ENCODE results near the gene HTR3C.
A peak's percentile ranks its signal among the peaks of the same experiment; 100 is the strongest.
"Not testable (repeated sequence)": the region's sequence is repeated elsewhere in the genome, so short reads cannot be mapped to it uniquely, and the experiment has no call there.

The HTR3C gene, protein sequence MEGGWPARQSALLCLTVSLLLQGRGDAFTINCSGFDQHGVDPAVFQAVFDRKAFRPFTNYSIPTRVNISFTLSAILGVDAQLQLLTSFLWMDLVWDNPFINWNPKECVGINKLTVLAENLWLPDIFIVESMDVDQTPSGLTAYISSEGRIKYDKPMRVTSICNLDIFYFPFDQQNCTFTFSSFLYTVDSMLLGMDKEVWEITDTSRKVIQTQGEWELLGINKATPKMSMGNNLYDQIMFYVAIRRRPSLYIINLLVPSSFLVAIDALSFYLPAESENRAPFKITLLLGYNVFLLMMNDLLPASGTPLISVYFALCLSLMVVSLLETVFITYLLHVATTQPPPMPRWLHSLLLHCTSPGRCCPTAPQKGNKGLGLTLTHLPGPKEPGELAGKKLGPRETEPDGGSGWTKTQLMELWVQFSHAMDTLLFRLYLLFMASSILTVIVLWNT

DNA sequence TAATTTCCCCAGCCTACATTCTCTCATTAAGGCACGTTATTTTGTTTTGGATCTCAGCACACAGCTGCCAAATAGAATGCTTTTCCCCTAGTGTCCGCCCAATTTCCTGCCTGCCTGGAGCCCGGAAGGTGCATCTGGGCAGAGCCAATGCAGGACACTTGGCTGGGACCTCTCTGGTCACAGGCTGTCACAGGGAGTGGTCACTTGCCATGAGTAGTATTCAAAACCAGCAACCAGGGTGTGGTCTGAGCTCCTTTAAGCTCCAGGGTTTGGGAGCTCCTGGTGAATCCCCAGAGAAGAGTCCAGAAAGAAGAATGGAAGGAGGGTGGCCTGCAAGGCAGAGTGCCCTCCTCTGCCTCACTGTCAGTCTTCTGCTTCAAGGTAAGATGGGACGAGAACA is at the start of gene HTR3C:
HTR3C (plus strand) TSS at position 281 of the 400 bp plus-strand sequence; CDS start at position 315, 34 bp downstream.
- DNase-seq (ENCODE audit: low read depth): no peak
- in situ Hi-C loops (cut with HindIII; ENCODE audit: low sequenced_read_pairs): no loop called here
- no peak within 1 kb of the TSS for H3K4me3 ChIP-seq (ENCODE audit: low read depth, low read length)
- TF ChIP-seq, protein P1, sequence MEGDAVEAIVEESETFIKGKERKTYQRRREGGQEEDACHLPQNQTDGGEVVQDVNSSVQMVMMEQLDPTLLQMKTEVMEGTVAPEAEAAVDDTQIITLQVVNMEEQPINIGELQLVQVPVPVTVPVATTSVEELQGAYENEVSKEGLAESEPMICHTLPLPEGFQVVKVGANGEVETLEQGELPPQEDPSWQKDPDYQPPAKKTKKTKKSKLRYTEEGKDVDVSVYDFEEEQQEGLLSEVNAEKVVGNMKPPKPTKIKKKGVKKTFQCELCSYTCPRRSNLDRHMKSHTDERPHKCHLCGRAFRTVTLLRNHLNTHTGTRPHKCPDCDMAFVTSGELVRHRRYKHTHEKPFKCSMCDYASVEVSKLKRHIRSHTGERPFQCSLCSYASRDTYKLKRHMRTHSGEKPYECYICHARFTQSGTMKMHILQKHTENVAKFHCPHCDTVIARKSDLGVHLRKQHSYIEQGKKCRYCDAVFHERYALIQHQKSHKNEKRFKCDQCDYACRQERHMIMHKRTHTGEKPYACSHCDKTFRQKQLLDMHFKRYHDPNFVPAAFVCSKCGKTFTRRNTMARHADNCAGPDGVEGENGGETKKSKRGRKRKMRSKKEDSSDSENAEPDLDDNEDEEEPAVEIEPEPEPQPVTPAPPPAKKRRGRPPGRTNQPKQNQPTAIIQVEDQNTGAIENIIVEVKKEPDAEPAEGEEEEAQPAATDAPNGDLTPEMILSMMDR (IDR thresholded peaks at IDR 0.05; ENCODE audit: low read depth, low read length, missing control alignments): no peak

DNA sequence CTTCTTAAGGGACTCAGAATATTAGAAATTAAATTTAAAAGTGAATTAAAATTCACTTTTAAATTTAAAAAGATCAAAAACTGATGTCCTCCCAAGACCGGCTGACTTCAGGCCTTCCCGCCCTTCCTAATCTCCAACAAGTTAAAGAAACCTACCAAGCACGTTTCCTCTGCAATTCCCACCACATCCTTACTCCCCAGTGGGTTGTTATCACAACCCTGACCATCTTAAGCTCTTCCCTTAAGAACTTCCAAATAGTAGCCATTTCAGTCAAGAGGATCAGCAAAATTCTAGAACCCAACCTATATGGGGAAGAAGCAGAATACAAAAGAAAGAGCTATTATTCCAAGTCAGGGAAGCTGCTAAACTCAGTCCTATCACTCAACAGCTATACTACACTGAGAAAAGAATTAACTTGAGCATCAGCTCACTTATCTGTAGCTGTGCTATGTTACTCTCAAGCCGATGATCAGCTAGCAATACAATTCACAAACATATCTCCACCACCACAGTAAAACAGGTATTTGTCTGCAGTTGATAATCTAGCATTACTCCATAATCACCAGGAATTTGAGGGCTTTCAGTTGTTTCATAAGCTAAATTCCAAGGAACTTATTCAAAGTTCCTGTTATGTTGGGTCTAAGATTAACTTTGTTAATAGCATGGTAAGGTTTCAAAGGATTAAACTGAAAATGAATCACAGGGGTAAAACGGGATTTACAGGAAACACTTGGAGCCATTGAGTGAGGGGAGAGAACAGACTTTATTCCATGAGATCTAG is 49.5 kb upstream of the HTR3C start:
- peak; percentile 19 for DNase-seq (ENCODE audit: low read depth)
- in situ Hi-C loops (cut with HindIII; ENCODE audit: low sequenced_read_pairs): no loop called here
- TF ChIP-seq, protein P1 (IDR thresholded peaks at IDR 0.05; ENCODE audit: low read depth, low read length, missing control alignments): no peak
- H3K4me3 ChIP-seq (ENCODE audit: low read depth, low read length): no peak overlapping the region

DNA sequence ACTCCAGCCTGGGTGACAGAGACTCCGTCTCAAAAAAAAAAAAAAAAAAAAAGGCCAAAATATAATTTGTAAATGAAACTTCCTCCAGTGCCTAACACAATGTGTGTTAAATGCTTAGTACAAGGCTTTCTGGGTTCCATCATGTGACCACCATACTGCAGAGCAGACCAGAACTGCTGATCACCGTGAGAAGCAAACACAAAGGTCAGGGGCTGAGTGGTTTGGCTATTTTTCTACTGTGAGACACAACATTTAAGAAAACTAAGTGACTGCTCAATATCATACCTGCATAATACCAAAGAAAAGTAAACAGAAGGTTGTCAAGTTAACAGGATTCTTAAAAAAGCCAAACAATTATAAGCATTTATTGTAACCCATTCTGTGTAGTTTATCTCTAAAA is 48.4 kb upstream of the HTR3C start:
- DNase-seq (ENCODE audit: low read depth): no peak
- in situ Hi-C loops (cut with HindIII; ENCODE audit: low sequenced_read_pairs): no loop called here
- TF ChIP-seq, protein P1 (IDR thresholded peaks at IDR 0.05; ENCODE audit: low read depth, low read length, missing control alignments): no peak

DNA sequence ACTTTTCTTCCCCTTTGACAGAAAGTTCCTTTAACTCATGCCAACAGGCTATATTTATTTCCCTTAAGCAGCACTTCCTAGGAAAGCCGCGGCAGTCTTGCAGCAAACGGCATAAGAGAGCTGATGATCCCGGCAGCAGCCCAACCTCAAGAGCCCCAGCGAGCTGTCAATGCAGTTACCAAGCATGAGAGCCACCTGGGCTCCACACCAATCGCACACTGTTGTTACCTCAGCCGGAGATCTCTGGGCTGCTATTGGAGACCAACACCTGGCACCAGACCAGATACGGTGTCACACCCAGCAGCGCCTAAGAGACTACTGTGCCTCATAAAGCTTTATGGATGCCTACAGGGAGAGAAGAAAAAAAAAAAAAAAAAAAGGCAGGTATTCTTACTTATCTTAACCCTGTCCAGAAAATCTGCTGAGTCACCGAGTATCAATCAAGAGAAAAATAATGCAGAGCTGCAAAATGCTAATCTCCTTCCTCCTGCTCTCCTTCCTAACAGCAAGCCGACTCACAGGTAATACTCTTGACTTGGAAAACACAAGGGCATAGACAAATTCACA is 46.8 kb upstream of the HTR3C start:
- TF ChIP-seq, protein P1 (IDR thresholded peaks at IDR 0.05; ENCODE audit: low read depth, low read length, missing control alignments): no peak
- H3K4me3 ChIP-seq (ENCODE audit: low read depth, low read length): no peak overlapping the region
- DNase-seq (ENCODE audit: low read depth): no peak
- in situ Hi-C loops (cut with HindIII; ENCODE audit: low sequenced_read_pairs): loop anchor here (5.0 kb wide), 1 partner anchor 44 kb away; no protein-coding TSS in a partner anchor

More for the DNA sequence above, 48.4 kb upstream of the HTR3C start:
- no peak overlapping the region for H3K4me3 ChIP-seq (ENCODE audit: low read depth, low read length)

DNA sequence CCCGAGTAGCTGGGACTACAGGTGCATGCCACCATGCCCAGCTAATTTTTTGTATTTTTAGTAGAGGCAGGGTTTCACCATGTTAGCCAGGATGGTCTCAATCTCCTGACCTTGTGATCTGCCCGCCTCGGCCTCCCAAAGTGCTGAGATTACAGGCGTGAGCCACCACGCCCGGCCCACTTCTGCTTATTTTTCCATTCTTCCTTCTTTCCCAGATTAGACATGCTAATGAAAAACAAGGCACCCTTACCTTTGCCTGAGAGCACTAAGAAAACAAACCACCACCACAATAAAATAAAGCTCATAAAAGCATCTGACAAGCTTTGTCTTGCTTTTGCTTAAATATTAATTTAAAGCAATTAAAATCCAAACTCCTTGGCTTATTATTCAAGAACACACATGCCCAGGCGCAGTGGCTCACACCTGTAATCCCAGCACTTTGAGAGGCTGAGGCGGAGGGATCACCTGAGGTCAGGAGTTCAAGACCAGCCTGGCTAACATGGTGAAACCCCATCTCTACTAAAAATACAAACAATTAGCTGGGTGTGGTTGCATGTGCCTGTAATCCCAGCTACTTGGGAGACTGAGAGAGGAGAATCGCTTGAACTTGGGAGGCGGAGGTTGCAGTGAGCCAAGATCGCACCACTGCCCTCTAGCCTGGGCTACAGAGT is 45.6 kb upstream of the HTR3C start:
- in situ Hi-C loops (cut with HindIII; ENCODE audit: low sequenced_read_pairs): loop anchor here (5.0 kb wide), 1 partner anchor 45 kb away; no protein-coding TSS in a partner anchor
- not testable (repeated sequence) for H3K4me3 ChIP-seq (ENCODE audit: low read depth, low read length); DNase-seq (ENCODE audit: low read depth)

DNA sequence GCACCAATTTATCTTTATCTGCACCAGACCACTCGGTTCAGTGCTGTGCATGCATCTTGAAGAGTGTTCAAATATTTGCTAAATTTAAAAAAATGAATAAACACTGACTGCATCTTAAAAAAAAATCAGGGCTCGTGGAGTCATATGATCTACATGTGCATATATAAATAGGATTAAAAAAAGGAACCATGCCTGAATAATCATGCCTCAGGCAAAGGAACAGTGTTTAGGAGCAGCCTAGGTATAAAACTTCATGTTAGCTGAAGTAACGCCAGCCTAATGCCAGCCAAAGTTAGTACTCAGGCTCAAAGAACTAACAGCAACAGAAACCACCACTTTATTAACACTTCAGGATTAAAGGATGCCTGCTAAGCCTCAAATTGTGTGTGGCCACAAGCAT is 44.7 kb upstream of the HTR3C start:
- no peak overlapping the region for H3K4me3 ChIP-seq (ENCODE audit: low read depth, low read length)
- TF ChIP-seq, protein P1 (IDR thresholded peaks at IDR 0.05; ENCODE audit: low read depth, low read length, missing control alignments): no peak
- DNase-seq (ENCODE audit: low read depth): no peak
- in situ Hi-C loops (cut with HindIII; ENCODE audit: low sequenced_read_pairs): loop anchor here (5.0 kb wide), 1 partner anchor 46 kb away; no protein-coding TSS in a partner anchor
